GM19395 (cell line): ENCODE results near the gene LDLRAD3.

Experiments
- ATAC-seq: cut with Tn5 transposase; IDR thresholded peaks from one replicate; pipeline ENCODE4 v1.9.1; 2021; ENCODE audit warnings: mild to moderate bottlenecking, moderate library complexity; ENCODE audit not compliant: unreplicated experiment

The LDLRAD3 gene

GRCh38 chr11:35953081-35953760, 9.4 kb downstream of the LDLRAD3 start:
- ATAC-seq: no peak

GRCh38 chr11:35954205-35954604, 10.3 kb downstream of the LDLRAD3 start:
- ATAC-seq: no peak

GRCh38 chr11:35955636-35956035, 11.8 kb downstream of the LDLRAD3 start:
- no peak for ATAC-seq

- no peak for ATAC-seq
These were observed 18.7 kb downstream of the LDLRAD3 start for GRCh38 chr11:35962369-35963138.

GRCh38 chr11:35963911-35964310, 20.0 kb downstream of the LDLRAD3 start:
- ATAC-seq: no peak

- no peak for ATAC-seq
These were observed 21.0 kb downstream of the LDLRAD3 start for GRCh38 chr11:35964841-35965240.

- ATAC-seq: no peak
These were observed 23.2 kb downstream of the LDLRAD3 start for GRCh38 chr11:35967042-35967441.

- no peak for ATAC-seq
These were observed 24.7 kb downstream of the LDLRAD3 start for GRCh38 chr11:35968386-35969088.

- no peak for ATAC-seq
These were observed 25.5 kb downstream of the LDLRAD3 start for GRCh38 chr11:35969089-35970042.

GRCh38 chr11:35970445-35970844, 26.6 kb downstream of the LDLRAD3 start:
- no peak for ATAC-seq

GRCh38 chr11:35971841-35972422, 28.1 kb downstream of the LDLRAD3 start:
- ATAC-seq: no peak

- ATAC-seq: no peak
These were observed 31.2 kb downstream of the LDLRAD3 start for GRCh38 chr11:35974882-35975589.

- no peak for ATAC-seq
These were observed 32.6 kb downstream of the LDLRAD3 start for GRCh38 chr11:35976434-35976833.

- no peak for ATAC-seq
These were observed 34.3 kb downstream of the LDLRAD3 start for GRCh38 chr11:35978183-35978582.

- ATAC-seq: no peak
These were observed 35.0 kb downstream of the LDLRAD3 start for GRCh38 chr11:35978891-35979290.

GRCh38 chr11:35980686-35981390, 37.0 kb downstream of the LDLRAD3 start:
- no peak for ATAC-seq

- ATAC-seq: no peak
These were observed 37.7 kb downstream of the LDLRAD3 start for GRCh38 chr11:35981581-35981980.

- no peak for ATAC-seq
These were observed 38.2 kb downstream of the LDLRAD3 start for GRCh38 chr11:35982061-35982460.

- ATAC-seq: no peak
These were observed 40.1 kb downstream of the LDLRAD3 start for GRCh38 chr11:35983981-35984380.
